ENCODE data around the gene CXCR6. TPM values are rescaled to one million over a fixed set of nuclear protein-coding genes. Genes with fewer than 3 reads are reported as not detected.
A peak's percentile ranks its signal among the peaks of the same experiment; 100 is the strongest.

The CXCR6 gene
- total and polyA plus RNA-seq, 9 donors = 0.20 to 3.5 (median 0.55) TPM

- intact Hi-C loops (cut with DNase I) = no loop called here
- no peaks in the 10 kb centered on the region for H3K36me3 ChIP-seq
Measured at GRCh38 chr3:45972534-45973402, 29.5 kb downstream of the CXCR6 start.

GRCh38 chr3:45974686-45975085 is 31.4 kb downstream of the CXCR6 start:
- H3K27me3 ChIP-seq = no peaks in the 10 kb centered on the region
- H3K27ac ChIP-seq = no peak overlapping the region
- no peaks in the 10 kb centered on the region for H3K9me3 ChIP-seq
- no peak overlapping the region for H3K4me3 ChIP-seq
- intact Hi-C loops (cut with DNase I) = no loop called here
- DNase-seq = no peak
- peaks cover 4% of the 10 kb centered on the region for H3K4me1 ChIP-seq (ENCODE audit: insufficient read depth)
- WGBS, 3 donors = 81 to 84% (median 82%) methylated on average over 4 of the region's 4 CpGs
- TF ChIP-seq CTCF (IDR thresholded peaks at IDR 0.05) = no peak
- TF ChIP-seq POLR2A (IDR thresholded peaks at IDR 0.05) = no peak
- TF ChIP-seq EP300 (IDR thresholded peaks at IDR 0.05) = no peak
- H3K36me3 ChIP-seq = no peaks in the 10 kb centered on the region

More at GRCh38 chr3:45972534-45973402, 29.5 kb downstream of the CXCR6 start:
- peak in 2 of 5 donors; percentile 48 to 53 for DNase-seq
- 18 to 24% (median 21%) methylated on average over 6 of the region's 6 CpGs for WGBS, 3 donors
- no peak for TF ChIP-seq CTCF (IDR thresholded peaks at IDR 0.05)
- TF ChIP-seq POLR2A (IDR thresholded peaks at IDR 0.05) = no peak
- TF ChIP-seq EP300 (IDR thresholded peaks at IDR 0.05) = no peak
- Histone ChIP-seq H3K9me3 (no peaks in the 10 kb centered on the region), H3K4me1 (ENCODE audit: insufficient read depth) (peaks cover 4% of the 10 kb centered on the region), H3K27me3 (no peaks in the 10 kb centered on the region), H3K4me3 (no peak overlapping the region), H3K27ac (peak overlapping the region in 1 of 2 donors; percentile 7)

GRCh38 chr3:45975686-45976085 is 32.4 kb downstream of the CXCR6 start:
- no peaks in the 10 kb centered on the region for H3K9me3 ChIP-seq
- intact Hi-C loops (cut with DNase I) = no loop called here
- H3K36me3 ChIP-seq = no peaks in the 10 kb centered on the region
- no peaks in the 10 kb centered on the region for H3K27me3 ChIP-seq
- TF ChIP-seq CTCF (IDR thresholded peaks at IDR 0.05) (no peak), EP300 (IDR thresholded peaks at IDR 0.05) (no peak), POLR2A (IDR thresholded peaks at IDR 0.05) (no peak)
- H3K4me3 ChIP-seq = no peak overlapping the region
- DNase-seq = no peak
- WGBS, 3 donors = 80 to 87% (median 84%) methylated on average over 5 of the region's 5 CpGs
- peaks cover 5% of the 10 kb centered on the region for H3K4me1 ChIP-seq (ENCODE audit: insufficient read depth)
- H3K27ac ChIP-seq = no peak overlapping the region

GRCh38 chr3:45976191-45977091 is 33.2 kb downstream of the CXCR6 start:
- H3K27ac ChIP-seq = no peak overlapping the region
- H3K27me3 ChIP-seq = no peaks in the 10 kb centered on the region
- TF ChIP-seq CTCF (IDR thresholded peaks at IDR 0.05) (no peak), POLR2A (IDR thresholded peaks at IDR 0.05) (no peak), EP300 (IDR thresholded peaks at IDR 0.05) (no peak)
- peaks cover 9% of the 10 kb centered on the region for H3K4me1 ChIP-seq (ENCODE audit: insufficient read depth)
- no peaks in the 10 kb centered on the region for H3K36me3 ChIP-seq
- intact Hi-C loops (cut with DNase I) = no loop called here
- no peak for DNase-seq
- 79 to 83% (median 81%) methylated on average over 6 of the region's 6 CpGs for WGBS, 3 donors
- no peak overlapping the region for H3K4me3 ChIP-seq
- no peaks in the 10 kb centered on the region for H3K9me3 ChIP-seq
